Posterior cingulate gyrus (tissue), 11 donors: ENCODE measurements around the gene VAMP3.

Source experiments
- DNase-seq, 10 donors: peaks; one replicate each; pipeline versions ENCODE4 v3.0.0 to v3.0.0-alpha.2; 2020 to 2021; ENCODE audit warnings: mixed read lengths in 3 of 10
- intact Hi-C: fragments of 100-400 bp; cut with DNase I; formaldehyde crosslinking; loops from one replicate; pipeline ENCODE4 v1.15.1; 2023

Gene VAMP3

GRCh38 chr1:7808253-7808844, 37.3 kb downstream of the VAMP3 start:
- intact Hi-C loops: no loop called here
- no peak for DNase-seq

GRCh38 chr1:7809742-7810141, 38.6 kb downstream of the VAMP3 start:
- peak in 1 of 10 donors; percentile 49 for DNase-seq
- intact Hi-C loops: no loop called here

- intact Hi-C loops: no loop called here
- DNase-seq: peak in 1 of 10 donors; percentile 21
Measured at GRCh38 chr1:7810395-7810794, 39.3 kb downstream of the VAMP3 start.

- intact Hi-C loops: no loop called here
- DNase-seq: no peak
Measured at GRCh38 chr1:7811476-7811875, 40.4 kb downstream of the VAMP3 start.

GRCh38 chr1:7813677-7814373, 42.7 kb downstream of the VAMP3 start:
- DNase-seq: no peak
- intact Hi-C loops: no loop called here

- no peak for DNase-seq
- intact Hi-C loops: no loop called here
Measured at GRCh38 chr1:7821282-7821681, 50.2 kb downstream of the VAMP3 start.

GRCh38 chr1:7824701-7825100, 53.6 kb downstream of the VAMP3 start:
- DNase-seq: no peak
- intact Hi-C loops: no loop called here

- no peak for DNase-seq
- intact Hi-C loops: no loop called here
Measured at GRCh38 chr1:7826363-7826762, 55.3 kb downstream of the VAMP3 start.

GRCh38 chr1:7827126-7827955, 56.2 kb downstream of the VAMP3 start:
- intact Hi-C loops: no loop called here
- DNase-seq: peak in 3 of 10 donors; percentile 68 to 82 (median 81)
